ENCODE data around the gene COL6A1.

- TF ChIP-seq CTCF (conservative IDR thresholded peaks at IDR 0.05; ENCODE audit: low read depth, low read length) = no peak
- TF ChIP-seq POLR2A (IDR thresholded peaks at IDR 0.05; ENCODE audit: low read depth, low read length) = no peak
- no peak for TF ChIP-seq RAD21 (IDR thresholded peaks at IDR 0.05; ENCODE audit: low read length)
- TF ChIP-seq FOS (IDR thresholded peaks at IDR 0.05; ENCODE audit: low read depth, low read length) = no peak
- no peak for TF ChIP-seq BHLHE40 (IDR thresholded peaks at IDR 0.05; ENCODE audit: low read depth, low read length)
- no peak for TF ChIP-seq CEBPB (IDR thresholded peaks at IDR 0.05; ENCODE audit: low read depth, low read length)
- TF ChIP-seq RFX5 (IDR thresholded peaks at IDR 0.05; ENCODE audit: low read depth, low read length) = no peak
Measured at GRCh38 chr21:45966791-45967394, 14.7 kb upstream of the COL6A1 start.

Measured in IMR-90 (cell line).